PFSK-1 (cell line): Measurements from ENCODE around the gene DNAH8.

Source experiments
- POLR2AphosphoS5 ChIP-seq: IDR thresholded peaks from 2 replicates; pipeline ENCODE4 v1.6.1; 2012; ENCODE audit warnings: low read depth, mild to moderate bottlenecking, control low read depth, low read length, moderate library complexity
- REST ChIP-seq, 2 experiments: IDR thresholded peaks; 2 replicates each; pipeline versions ENCODE4 v1.6.1 to v1.8.0; 2011 to 2012; ENCODE audit warnings: low read depth in 2 of 2, low read length in 2 of 2, control low read depth in 1 of 2, inconsistent platforms in 1 of 2, mild to moderate bottlenecking in 1 of 2, moderate library complexity in 1 of 2; ENCODE audit not compliant: insufficient read depth in 1 of 2
- SIN3A ChIP-seq: IDR thresholded peaks from 2 replicates; pipeline ENCODE4 v1.6.1; 2012; ENCODE audit warnings: mild to moderate bottlenecking, low read length, moderate library complexity, borderline replicate concordance; ENCODE audit not compliant: insufficient read depth

GRCh38 chr6:38805692-38806091, 90.6 kb downstream of the DNAH8 start:
- TF ChIP-seq REST (IDR thresholded peaks at IDR 0.05; ENCODE audit: insufficient read depth in 1 of 2, low read depth in 2 of 2, low read length in 2 of 2) = no peak
- TF ChIP-seq POLR2AphosphoS5 = no peak
- no peak for TF ChIP-seq SIN3A
